CD4-positive, alpha-beta T cell (primary cell): ENCODE measurements around the gene SOX1. TPM values are rescaled to one million over a fixed set of nuclear protein-coding genes. Genes with fewer than 3 reads are reported as not detected.

Source experiments
- ATAC-seq: fragments of 200-7000 bp; cut with Tn5 transposase; one replicate; pipeline ENCODE4 v1.10.0; 2022; ENCODE audit warnings: mild to moderate bottlenecking; ENCODE audit not compliant: poor library complexity
- CTCF ChIA-PET: fragments of 350-600 bp; sonication (Branson Sonifier 250); formaldehyde crosslinking; loops from one replicate; lab custom pipeline; 2021; ENCODE audit warnings: antibody characterized with exemption, inconsistent platforms; lab: Charles Lee
- POLR2A ChIA-PET: fragments of 350-600 bp; sonication (Branson Sonifier 250); formaldehyde crosslinking; loops from one replicate; lab custom pipeline; 2021; ENCODE audit warnings: antibody characterized with exemption, inconsistent platforms; lab: Charles Lee
- DNase-seq, 14 experiments: peaks; one replicate each; pipeline ENCODE4 v3.0.0-alpha.2; 2013 to 2020; ENCODE audit warnings: mixed read lengths in 2 of 14
- H3K27ac ChIP-seq, 2 donors: one replicate each; pipeline versions ENCODE4 v1.5.1 to v1.7.0; 2013; ENCODE audit warnings: low read length in 2 of 2, low read depth in 1 of 2, mild to moderate bottlenecking in 1 of 2
- H3K27me3 ChIP-seq, 2 experiments: 1 replicate in 1 of 2; 2 replicates in 1 of 2; pipeline versions ENCODE4 v1.6.1 to v1.7.0; 2013; ENCODE audit warnings: low read length in 2 of 2, control low read depth in 1 of 2, mild to moderate bottlenecking in 1 of 2, moderate library complexity in 1 of 2; ENCODE audit not compliant: insufficient read depth in 2 of 2, control insufficient read depth in 1 of 2
- H3K36me3 ChIP-seq: one replicate; pipeline ENCODE4 v1.6.1; 2013; ENCODE audit warnings: low read length, control low read depth; ENCODE audit not compliant: insufficient read depth
- H3K4me1 ChIP-seq: one replicate; pipeline ENCODE4 v1.6.1; 2013; ENCODE audit warnings: low read length, control low read depth; ENCODE audit not compliant: insufficient read depth
- H3K4me3 ChIP-seq: one replicate; pipeline ENCODE4 v1.5.1; 2013; ENCODE audit warnings: mild to moderate bottlenecking, low read length, moderate library complexity
- H3K9me3 ChIP-seq, 2 experiments: 1 replicate in 1 of 2; 2 replicates in 1 of 2; pipeline versions ENCODE4 v1.6.1 to v1.7.0; 2013; ENCODE audit warnings: low read length in 2 of 2, mild to moderate bottlenecking in 2 of 2, control low read depth in 1 of 2, moderate library complexity in 1 of 2; ENCODE audit not compliant: control insufficient read depth in 1 of 2, insufficient read depth in 1 of 2
- H3K27ac Mint-ChIP-seq: one replicate; pipeline ENCODE4 v1.8.0; 2020; ENCODE audit warnings: mixed read lengths
- H3K27me3 Mint-ChIP-seq: one replicate; pipeline ENCODE4 v1.8.0; 2021; ENCODE audit warnings: mixed read lengths
- H3K36me3 Mint-ChIP-seq: one replicate; pipeline ENCODE4 v1.8.0; 2021; ENCODE audit warnings: low read depth, mixed read lengths
- H3K4me1 Mint-ChIP-seq: one replicate; pipeline ENCODE4 v1.8.0; 2021; ENCODE audit warnings: low read depth, mixed read lengths
- H3K4me3 Mint-ChIP-seq: one replicate; pipeline ENCODE4 v1.8.0; 2020; ENCODE audit warnings: mild to moderate bottlenecking, mixed read lengths
- H3K9me3 Mint-ChIP-seq: one replicate; pipeline ENCODE4 v1.8.0; 2020; ENCODE audit warnings: mixed read lengths
- intact Hi-C, 2 experiments: fragments of 100-400 bp; cut with DNase I in 1 of 2; cut with micrococcal nuclease in 1 of 2; formaldehyde crosslinking; loops; one replicate each; pipeline versions ENCODE4 v1.15.1 to v1.9.0; 2023 to 2025; cut with DNase I, micrococcal nuclease
- total RNA-seq, 174 experiments: library from RNA in 2 of 174; stranded (reverse) in 2 of 174; gene quantifications; one replicate each; pipeline ENCODE4 v1.2.3 and lab custom pipeline; 2021 to 2026
- TF ChIP-seq, protein P1 (sequence below): fragments of 200-600 bp; IDR thresholded peaks from one replicate; pipeline ENCODE4 v1.8.0; 2022; ENCODE audit warnings: antibody characterized with exemption, mild to moderate bottlenecking

Gene SOX1
- total RNA-seq, 2 experiments from 2014 or later: not detected

DNA sequence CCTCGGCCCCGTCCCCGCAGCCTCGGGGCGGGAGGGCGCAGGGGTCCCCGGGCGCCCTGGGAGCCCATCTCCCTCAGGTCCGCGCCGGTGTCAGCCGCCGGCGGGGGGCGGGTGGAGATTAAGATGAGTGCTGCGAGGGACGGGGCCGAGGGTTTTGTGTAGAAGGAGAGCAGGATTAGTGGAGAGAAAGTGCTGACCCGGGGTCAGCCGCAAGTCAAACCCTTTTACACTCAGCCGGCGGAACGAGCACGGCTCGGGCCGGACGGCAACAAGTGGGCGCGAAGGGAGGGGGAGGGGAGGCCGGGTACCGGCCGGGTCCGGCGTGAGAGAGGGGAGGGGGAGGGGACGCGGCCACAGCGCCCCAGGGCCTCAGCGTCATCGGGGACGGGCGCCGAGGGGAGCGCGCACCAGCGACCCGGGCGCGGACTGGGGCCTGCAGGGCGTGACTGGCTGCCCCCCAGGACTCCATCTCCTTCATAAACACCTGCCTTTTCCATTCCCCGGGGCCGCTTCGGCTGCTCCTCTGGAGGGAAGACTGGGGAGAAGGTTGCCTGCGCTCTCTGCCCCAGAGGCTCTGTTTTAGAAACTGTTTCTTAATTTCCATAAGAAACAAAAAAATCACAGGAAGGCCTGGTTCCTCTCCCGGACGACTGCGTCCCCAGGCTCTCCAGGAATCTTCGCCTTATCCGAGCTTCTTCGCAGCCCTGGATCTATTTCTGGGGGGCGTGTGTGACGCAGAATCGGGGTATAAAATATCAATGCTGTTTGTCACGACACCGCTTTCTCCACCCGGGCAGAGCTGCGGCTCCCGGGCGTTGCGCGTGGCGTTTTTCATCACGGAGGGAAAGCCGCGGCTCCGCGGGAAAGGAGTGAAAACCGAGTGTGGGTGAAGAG is 6.5 kb downstream of the SOX1 start:
- Mint-ChIP-seq H3K4me1 (peaks cover 11% of the 10 kb centered on the region), H3K27ac (no peak overlapping the region)
- POLR2A ChIA-PET: no interaction called here

DNA sequence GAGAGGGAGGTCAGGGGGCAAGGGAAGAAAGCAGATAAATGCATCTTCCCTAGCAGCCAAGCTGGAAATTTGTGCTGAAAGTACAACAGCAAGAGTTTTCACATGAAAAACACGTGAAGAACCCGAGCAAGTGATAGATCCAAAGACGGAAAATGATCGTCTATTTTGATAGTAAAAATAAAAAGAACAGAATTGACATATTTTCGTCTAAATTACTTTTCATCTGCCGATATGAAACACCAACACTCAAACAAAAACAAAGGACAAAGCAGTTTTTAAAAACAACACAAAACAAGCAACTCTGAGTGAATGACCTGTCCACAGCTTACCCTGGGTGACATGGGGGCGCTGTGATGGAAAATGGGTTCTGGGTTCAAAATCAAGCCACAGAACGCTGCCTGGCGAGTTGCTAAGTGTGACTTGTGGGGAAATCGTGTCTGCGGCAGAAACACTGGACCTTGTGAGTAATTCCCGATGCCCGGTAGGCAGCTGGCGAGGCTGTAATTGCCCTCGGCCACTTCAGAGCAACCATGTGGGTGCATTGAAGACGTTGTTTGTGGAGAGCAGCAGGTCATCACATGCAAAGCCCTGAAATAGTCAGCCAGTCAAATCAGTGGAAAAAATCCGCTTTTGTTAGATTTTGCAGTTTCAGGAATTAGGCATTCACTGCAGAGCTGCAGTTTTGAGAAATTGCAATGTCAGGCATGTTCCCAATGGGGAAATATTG is 7.4 kb downstream of the SOX1 start:
- no peak overlapping the region for H3K27ac Mint-ChIP-seq
- Histone ChIP-seq H3K36me3 (no peaks in the 10 kb centered on the region), H3K4me3 (no peak overlapping the region), H3K27me3 (peaks cover 65 to 88% of the 10 kb centered on the region in 2 experiments), H3K4me1 (no peaks in the 10 kb centered on the region), H3K9me3 (peaks cover 9 to 53% of the 10 kb centered on the region in 2 experiments), H3K27ac (no peak overlapping the region)
- CTCF ChIA-PET: no interaction called here
- ATAC-seq: no peak
- peaks cover 66% of the 10 kb centered on the region for H3K27me3 Mint-ChIP-seq
- DNase-seq: no peak
- intact Hi-C loops: no loop called here
- no peaks in the 10 kb centered on the region for H3K9me3 Mint-ChIP-seq
- POLR2A ChIA-PET: no interaction called here
- TF ChIP-seq, protein P1, sequence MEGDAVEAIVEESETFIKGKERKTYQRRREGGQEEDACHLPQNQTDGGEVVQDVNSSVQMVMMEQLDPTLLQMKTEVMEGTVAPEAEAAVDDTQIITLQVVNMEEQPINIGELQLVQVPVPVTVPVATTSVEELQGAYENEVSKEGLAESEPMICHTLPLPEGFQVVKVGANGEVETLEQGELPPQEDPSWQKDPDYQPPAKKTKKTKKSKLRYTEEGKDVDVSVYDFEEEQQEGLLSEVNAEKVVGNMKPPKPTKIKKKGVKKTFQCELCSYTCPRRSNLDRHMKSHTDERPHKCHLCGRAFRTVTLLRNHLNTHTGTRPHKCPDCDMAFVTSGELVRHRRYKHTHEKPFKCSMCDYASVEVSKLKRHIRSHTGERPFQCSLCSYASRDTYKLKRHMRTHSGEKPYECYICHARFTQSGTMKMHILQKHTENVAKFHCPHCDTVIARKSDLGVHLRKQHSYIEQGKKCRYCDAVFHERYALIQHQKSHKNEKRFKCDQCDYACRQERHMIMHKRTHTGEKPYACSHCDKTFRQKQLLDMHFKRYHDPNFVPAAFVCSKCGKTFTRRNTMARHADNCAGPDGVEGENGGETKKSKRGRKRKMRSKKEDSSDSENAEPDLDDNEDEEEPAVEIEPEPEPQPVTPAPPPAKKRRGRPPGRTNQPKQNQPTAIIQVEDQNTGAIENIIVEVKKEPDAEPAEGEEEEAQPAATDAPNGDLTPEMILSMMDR: no peak
- no peak overlapping the region for H3K4me3 Mint-ChIP-seq
- H3K36me3 Mint-ChIP-seq: peaks cover 9% of the 10 kb centered on the region
- peaks cover 11% of the 10 kb centered on the region for H3K4me1 Mint-ChIP-seq

More for the DNA sequence above, 6.5 kb downstream of the SOX1 start:
- Histone ChIP-seq H3K4me3 (no peak overlapping the region), H3K4me1 (no peaks in the 10 kb centered on the region), H3K36me3 (no peaks in the 10 kb centered on the region), H3K9me3 (peaks cover 11 to 51% of the 10 kb centered on the region in 2 experiments), H3K27me3 (peaks cover 65 to 87% of the 10 kb centered on the region in 2 experiments), H3K27ac (no peak overlapping the region)
- ATAC-seq (no peak), DNase-seq (no peak)
- H3K27me3 Mint-ChIP-seq: peaks cover 71% of the 10 kb centered on the region
- TF ChIP-seq, protein P1: no peak
- intact Hi-C loops: no loop called here
- peaks cover 14% of the 10 kb centered on the region for H3K36me3 Mint-ChIP-seq
- no peaks in the 10 kb centered on the region for H3K9me3 Mint-ChIP-seq
- no peak overlapping the region for H3K4me3 Mint-ChIP-seq
- CTCF ChIA-PET: no interaction called here

DNA sequence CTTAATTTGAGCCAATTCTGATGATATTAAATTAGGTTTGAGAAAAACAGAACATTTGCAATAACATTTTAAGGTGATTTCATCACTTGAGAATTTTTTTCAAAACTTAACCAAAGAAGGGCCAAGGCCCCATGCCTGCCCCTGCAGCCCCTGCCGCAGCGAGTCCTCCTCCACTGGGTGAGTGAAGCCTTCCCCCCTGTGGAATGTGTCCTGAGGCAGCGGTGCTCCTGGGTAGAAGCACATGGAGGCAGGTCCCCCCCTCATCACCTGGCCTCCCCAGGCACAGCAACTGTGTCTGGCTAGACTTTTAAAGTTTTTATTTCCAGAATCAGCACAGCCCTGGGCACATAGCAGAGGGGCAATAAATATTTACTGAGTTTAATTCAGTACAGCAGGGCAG is 10.8 kb downstream of the SOX1 start:
- DNase-seq (no peak), ATAC-seq (no peak)
- POLR2A ChIA-PET: no interaction called here
- peaks cover 60% of the 10 kb centered on the region for H3K27me3 Mint-ChIP-seq
- H3K4me3 Mint-ChIP-seq: no peak overlapping the region
- Histone ChIP-seq H3K4me1 (no peaks in the 10 kb centered on the region), H3K27ac (no peak overlapping the region), H3K4me3 (no peak overlapping the region), H3K9me3 (peaks cover 0 to 34% of the 10 kb centered on the region in 2 experiments), H3K36me3 (no peaks in the 10 kb centered on the region), H3K27me3 (peaks cover 45 to 69% of the 10 kb centered on the region in 2 experiments)
- H3K9me3 Mint-ChIP-seq: peaks cover 3% of the 10 kb centered on the region
- TF ChIP-seq, protein P1: no peak
- no peak overlapping the region for H3K27ac Mint-ChIP-seq
- intact Hi-C loops: no loop called here
- CTCF ChIA-PET: no interaction called here
- H3K36me3 Mint-ChIP-seq: no peaks in the 10 kb centered on the region
- H3K4me1 Mint-ChIP-seq: peaks cover 6% of the 10 kb centered on the region
